ENCODE measurements around the gene SNX5. TPM values are rescaled to one million over a fixed set of nuclear protein-coding genes. Genes with fewer than 3 reads are reported as not detected.

Gene SNX5
- polyA plus RNA-seq, 1 donor from 2014 or later = 59.8 TPM

DNA sequence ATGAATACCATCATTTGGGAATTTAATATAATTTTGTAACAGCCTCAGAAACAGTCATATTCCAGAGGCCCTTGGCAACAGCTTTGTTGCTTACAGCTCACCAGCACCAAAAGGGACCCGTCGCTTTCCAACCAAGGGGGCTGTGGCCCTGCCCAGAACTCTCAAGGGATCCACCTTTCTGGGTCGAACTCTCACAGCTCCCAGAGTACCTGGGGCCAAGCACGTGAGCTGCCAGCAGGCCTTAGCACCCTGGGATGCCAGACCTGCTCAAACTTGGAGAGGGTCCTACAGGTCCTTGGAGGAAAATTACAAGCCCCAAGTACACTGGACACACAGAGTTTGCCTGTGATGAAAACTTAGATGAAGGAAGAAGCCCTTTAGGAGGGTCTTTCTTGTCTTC is 66.6 kb downstream of the SNX5 start:
- H3K9ac ChIP-seq (ENCODE audit: low read length) = no peak overlapping the region
- no peaks in the 10 kb centered on the region for H3K27me3 ChIP-seq (ENCODE audit: insufficient read depth, low read depth, low read length)
- H3K4me2 ChIP-seq (ENCODE audit: low read length) = no peak overlapping the region
- no peaks in the 10 kb centered on the region for H4K20me1 ChIP-seq (ENCODE audit: insufficient read depth)
- H3F3A ChIP-seq (ENCODE audit: insufficient read depth, low read length, poor library complexity, severe bottlenecking) = no peaks in the 10 kb centered on the region
- H3K79me2 ChIP-seq (replicated peaks; ENCODE audit: insufficient read depth, low read length) = no peaks in the 10 kb centered on the region
- H3K9me3 ChIP-seq (ENCODE audit: low read length) = no peaks in the 10 kb centered on the region
- H3K27ac ChIP-seq (ENCODE audit: low read length) = no peak overlapping the region
- TF ChIP-seq EZH2 (IDR thresholded peaks at IDR 0.05; ENCODE audit: borderline replicate concordance, insufficient read depth, low read length, poor library complexity, severe bottlenecking) (no peak), RAD21 (conservative IDR thresholded peaks at IDR 0.05) (no peak), MXI1 (conservative IDR thresholded peaks at IDR 0.05; ENCODE audit: poor library complexity, severe bottlenecking) (no peak), EP300 (conservative IDR thresholded peaks at IDR 0.05; ENCODE audit: poor library complexity, severe bottlenecking) (no peak), SMC3 (conservative IDR thresholded peaks at IDR 0.05; ENCODE audit: poor library complexity) (no peak), TAF1 (IDR thresholded peaks at IDR 0.05; ENCODE audit: low read depth) (no peak), POLR2AphosphoS5 (IDR thresholded peaks at IDR 0.05) (no peak)
- TF ChIP-seq, protein P1, sequence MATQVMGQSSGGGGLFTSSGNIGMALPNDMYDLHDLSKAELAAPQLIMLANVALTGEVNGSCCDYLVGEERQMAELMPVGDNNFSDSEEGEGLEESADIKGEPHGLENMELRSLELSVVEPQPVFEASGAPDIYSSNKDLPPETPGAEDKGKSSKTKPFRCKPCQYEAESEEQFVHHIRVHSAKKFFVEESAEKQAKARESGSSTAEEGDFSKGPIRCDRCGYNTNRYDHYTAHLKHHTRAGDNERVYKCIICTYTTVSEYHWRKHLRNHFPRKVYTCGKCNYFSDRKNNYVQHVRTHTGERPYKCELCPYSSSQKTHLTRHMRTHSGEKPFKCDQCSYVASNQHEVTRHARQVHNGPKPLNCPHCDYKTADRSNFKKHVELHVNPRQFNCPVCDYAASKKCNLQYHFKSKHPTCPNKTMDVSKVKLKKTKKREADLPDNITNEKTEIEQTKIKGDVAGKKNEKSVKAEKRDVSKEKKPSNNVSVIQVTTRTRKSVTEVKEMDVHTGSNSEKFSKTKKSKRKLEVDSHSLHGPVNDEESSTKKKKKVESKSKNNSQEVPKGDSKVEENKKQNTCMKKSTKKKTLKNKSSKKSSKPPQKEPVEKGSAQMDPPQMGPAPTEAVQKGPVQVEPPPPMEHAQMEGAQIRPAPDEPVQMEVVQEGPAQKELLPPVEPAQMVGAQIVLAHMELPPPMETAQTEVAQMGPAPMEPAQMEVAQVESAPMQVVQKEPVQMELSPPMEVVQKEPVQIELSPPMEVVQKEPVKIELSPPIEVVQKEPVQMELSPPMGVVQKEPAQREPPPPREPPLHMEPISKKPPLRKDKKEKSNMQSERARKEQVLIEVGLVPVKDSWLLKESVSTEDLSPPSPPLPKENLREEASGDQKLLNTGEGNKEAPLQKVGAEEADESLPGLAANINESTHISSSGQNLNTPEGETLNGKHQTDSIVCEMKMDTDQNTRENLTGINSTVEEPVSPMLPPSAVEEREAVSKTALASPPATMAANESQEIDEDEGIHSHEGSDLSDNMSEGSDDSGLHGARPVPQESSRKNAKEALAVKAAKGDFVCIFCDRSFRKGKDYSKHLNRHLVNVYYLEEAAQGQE (IDR thresholded peaks at IDR 0.05; ENCODE audit: borderline replicate concordance) = no peak
- no peaks in the 10 kb centered on the region for H3K9me2 ChIP-seq (ENCODE audit: insufficient read depth, low read length)
- H3K36me3 ChIP-seq (ENCODE audit: insufficient read depth, low read length) = no peaks in the 10 kb centered on the region
- H3K4me3 ChIP-seq (ENCODE audit: low read length) = no peak overlapping the region
- no peak overlapping the region for H2AFZ ChIP-seq (ENCODE audit: low read depth, low read length)

DNA sequence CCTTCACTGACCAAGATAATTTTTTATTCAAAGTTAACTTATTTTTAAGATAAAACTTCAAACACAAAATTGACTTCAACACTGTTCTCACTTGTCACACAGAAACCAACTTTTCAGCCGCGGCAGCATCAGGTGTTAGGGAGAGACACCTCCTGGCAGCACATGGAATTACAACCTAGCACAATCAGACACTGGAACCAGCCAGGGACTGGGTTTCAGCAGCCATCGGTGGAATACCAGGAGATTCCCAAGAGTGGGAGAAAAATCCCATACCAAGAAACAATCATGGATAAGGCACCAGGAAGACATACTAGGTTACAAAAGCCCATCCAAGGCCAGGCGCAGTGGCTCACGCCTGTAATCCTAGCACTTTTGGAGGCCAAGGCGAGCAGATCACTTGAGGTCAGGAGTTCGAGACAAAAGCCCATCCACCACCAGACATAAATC is 70.0 kb downstream of the SNX5 start:
- Histone ChIP-seq H3K36me3 (ENCODE audit: insufficient read depth, low read length) (no peaks in the 10 kb centered on the region), H3K4me3 (ENCODE audit: low read length) (no peak overlapping the region), H4K20me1 (ENCODE audit: insufficient read depth) (no peaks in the 10 kb centered on the region), H3K9ac (ENCODE audit: low read length) (no peak overlapping the region), H3K27me3 (ENCODE audit: insufficient read depth, low read depth, low read length) (no peaks in the 10 kb centered on the region), H3K79me2 (replicated peaks; ENCODE audit: insufficient read depth, low read length) (no peaks in the 10 kb centered on the region), H3K27ac (ENCODE audit: low read length) (no peak overlapping the region), H2AFZ (ENCODE audit: low read depth, low read length) (no peak overlapping the region), H3K4me2 (ENCODE audit: low read length) (no peak overlapping the region), H3K9me2 (ENCODE audit: insufficient read depth, low read length) (no peaks in the 10 kb centered on the region), H3K9me3 (ENCODE audit: low read length) (no peaks in the 10 kb centered on the region), H3F3A (ENCODE audit: insufficient read depth, low read length, poor library complexity, severe bottlenecking) (no peaks in the 10 kb centered on the region)
- no peak for TF ChIP-seq POLR2AphosphoS5 (IDR thresholded peaks at IDR 0.05)
- peak; percentile 71 for TF ChIP-seq SMC3 (conservative IDR thresholded peaks at IDR 0.05; ENCODE audit: poor library complexity)
- TF ChIP-seq, protein P2, sequence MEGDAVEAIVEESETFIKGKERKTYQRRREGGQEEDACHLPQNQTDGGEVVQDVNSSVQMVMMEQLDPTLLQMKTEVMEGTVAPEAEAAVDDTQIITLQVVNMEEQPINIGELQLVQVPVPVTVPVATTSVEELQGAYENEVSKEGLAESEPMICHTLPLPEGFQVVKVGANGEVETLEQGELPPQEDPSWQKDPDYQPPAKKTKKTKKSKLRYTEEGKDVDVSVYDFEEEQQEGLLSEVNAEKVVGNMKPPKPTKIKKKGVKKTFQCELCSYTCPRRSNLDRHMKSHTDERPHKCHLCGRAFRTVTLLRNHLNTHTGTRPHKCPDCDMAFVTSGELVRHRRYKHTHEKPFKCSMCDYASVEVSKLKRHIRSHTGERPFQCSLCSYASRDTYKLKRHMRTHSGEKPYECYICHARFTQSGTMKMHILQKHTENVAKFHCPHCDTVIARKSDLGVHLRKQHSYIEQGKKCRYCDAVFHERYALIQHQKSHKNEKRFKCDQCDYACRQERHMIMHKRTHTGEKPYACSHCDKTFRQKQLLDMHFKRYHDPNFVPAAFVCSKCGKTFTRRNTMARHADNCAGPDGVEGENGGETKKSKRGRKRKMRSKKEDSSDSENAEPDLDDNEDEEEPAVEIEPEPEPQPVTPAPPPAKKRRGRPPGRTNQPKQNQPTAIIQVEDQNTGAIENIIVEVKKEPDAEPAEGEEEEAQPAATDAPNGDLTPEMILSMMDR (IDR thresholded peaks at IDR 0.05; ENCODE audit: poor library complexity, severe bottlenecking) = peak; percentile 64
- no peak for TF ChIP-seq EP300 (conservative IDR thresholded peaks at IDR 0.05; ENCODE audit: poor library complexity, severe bottlenecking)
- TF ChIP-seq, protein P1 (IDR thresholded peaks at IDR 0.05; ENCODE audit: borderline replicate concordance) = no peak
- TF ChIP-seq TAF1 (IDR thresholded peaks at IDR 0.05; ENCODE audit: low read depth) = no peak
- TF ChIP-seq MXI1 (conservative IDR thresholded peaks at IDR 0.05; ENCODE audit: poor library complexity, severe bottlenecking) = no peak
- TF ChIP-seq EZH2 (IDR thresholded peaks at IDR 0.05; ENCODE audit: borderline replicate concordance, insufficient read depth, low read length, poor library complexity, severe bottlenecking) = no peak
- TF ChIP-seq RAD21 (conservative IDR thresholded peaks at IDR 0.05) = peak; percentile 60

Measured in neural cell (in vitro differentiated cells).